Measurements from ENCODE around the gene ACE.
"Not testable (repeated sequence)": the region's sequence is repeated elsewhere in the genome, so short reads cannot be mapped to it uniquely, and the experiment has no call there.

Gene ACE

GRCh38 chr17:63445065-63445464 lies 31.8 kb upstream of the ACE start:
- no peak for DNase-seq

- peak in 2 of 4 experiments; percentile 9 to 19 for DNase-seq
Observed at GRCh38 chr17:63445571-63445953, 31.3 kb upstream of the ACE start.

GRCh38 chr17:63445954-63446752 lies 30.7 kb upstream of the ACE start, which contains the start of gene CYB561:
Gene CYB561 (minus strand): TSS chr17:63446306. CDS start chr17:63437547, 8,759 bp downstream.
- peak; percentile 21 to 49 (median 35) for DNase-seq

- peak in 1 of 4 experiments; percentile 27 for DNase-seq
Observed at GRCh38 chr17:63446753-63447470, 29.9 kb upstream of the ACE start.

- no peak for DNase-seq
Observed at GRCh38 chr17:63447471-63448009, 29.3 kb upstream of the ACE start.

GRCh38 chr17:63448655-63449054 lies 28.2 kb upstream of the ACE start:
- DNase-seq, result no peak

GRCh38 chr17:63450551-63450950 lies 26.3 kb upstream of the ACE start:
- DNase-seq, result no peak

GRCh38 chr17:63451150-63451549 lies 25.7 kb upstream of the ACE start:
- DNase-seq, result no peak

GRCh38 chr17:63452046-63452961 lies 24.6 kb upstream of the ACE start:
- DNase-seq, result no peak

- no peak for DNase-seq
Observed at GRCh38 chr17:63452962-63453551, 23.8 kb upstream of the ACE start.

GRCh38 chr17:63454357-63454756 lies 22.5 kb upstream of the ACE start:
- DNase-seq, result not testable (repeated sequence)

- no peak for DNase-seq
Observed at GRCh38 chr17:63454915-63455314, 21.9 kb upstream of the ACE start.

GRCh38 chr17:63455417-63455816 lies 21.4 kb upstream of the ACE start:
- no peak for DNase-seq

GRCh38 chr17:63458478-63458877 lies 18.4 kb upstream of the ACE start:
- no peak for DNase-seq

GRCh38 chr17:63460018-63460417 lies 16.8 kb upstream of the ACE start:
- DNase-seq, result no peak

- no peak for DNase-seq
Observed at GRCh38 chr17:63463771-63464170, 13.1 kb upstream of the ACE start.

GRCh38 chr17:63464691-63465236 lies 12.1 kb upstream of the ACE start:
- no peak for DNase-seq

GRCh38 chr17:63468099-63468498 lies 8.8 kb upstream of the ACE start:
- DNase-seq, result not testable (repeated sequence)

GRCh38 chr17:63474174-63474573 lies 2.7 kb upstream of the ACE start:
- no peak for DNase-seq

GRCh38 chr17:63474586-63475460 lies 2.0 kb upstream of the ACE start:
- no peak for DNase-seq
